Caco-2 (cell line): ENCODE data around the gene ERBB4. TPM values are rescaled to one million over a fixed set of nuclear protein-coding genes. Genes with fewer than 3 reads are reported as not detected.

Experiments
- BruUV-seq: library from RNA; stranded (reverse); fragments of 400-500 nt; replicated peaks from 2 replicates; lab custom pipeline; 2021; lab: Mats Ljungman, UMichigan
- CTCF ChIA-PET: fragments of 300-600 bp; sonication (Branson Sonifier 250); formaldehyde crosslinking; loops from one replicate; lab custom pipeline; 2022; ENCODE audit warnings: antibody characterized with exemption; lab: Charles Lee
- POLR2A ChIA-PET: fragments of 300-600 bp; sonication (Branson Sonifier 250); formaldehyde crosslinking; loops from one replicate; lab custom pipeline; 2022; ENCODE audit warnings: antibody characterized with exemption; lab: Charles Lee
- DNase-seq, 2 experiments: peaks; one replicate each; pipeline versions ENCODE4 v3.0.0 to v3.0.0-alpha.2; 2020 to 2022
- H3K27me3 ChIP-seq: replicated peaks from 2 replicates; pipeline ENCODE4 v1.6.0; 2011; ENCODE audit warnings: low read length; ENCODE audit not compliant: control insufficient read depth, insufficient read depth
- H3K36me3 ChIP-seq: 2 replicates; pipeline ENCODE4 v1.5.1; 2011; ENCODE audit warnings: low read length; ENCODE audit not compliant: control insufficient read depth, insufficient read depth
- H3K4me1 ChIP-seq: fragments of 250-450 bp; sonication (Bioruptor Pico); 2 replicates; pipeline ENCODE4 v1.5.1; 2020; ENCODE audit warnings: mild to moderate bottlenecking
- H3K4me3 ChIP-seq: 2 replicates; pipeline ENCODE4 v1.5.1; 2011; ENCODE audit warnings: low read depth, mild to moderate bottlenecking, control low read depth, low read length
- H3K9me3 ChIP-seq: fragments of 250-450 bp; sonication (Bioruptor Pico); 2 replicates; pipeline ENCODE4 v1.5.1; 2020; ENCODE audit warnings: mild to moderate bottlenecking, moderate library complexity
- H3K27ac Mint-ChIP-seq: one replicate; pipeline ENCODE4 v1.8.0; 2022; ENCODE audit warnings: mixed read lengths; ENCODE audit not compliant: unreplicated experiment
- H3K27me3 Mint-ChIP-seq: one replicate; pipeline ENCODE4 v1.8.0; 2022; ENCODE audit warnings: mixed read lengths; ENCODE audit not compliant: insufficient read depth, unreplicated experiment
- H3K36me3 Mint-ChIP-seq: one replicate; pipeline ENCODE4 v1.8.0; 2022; ENCODE audit warnings: mild to moderate bottlenecking, mixed read lengths; ENCODE audit not compliant: insufficient read depth, unreplicated experiment
- H3K4me1 Mint-ChIP-seq: one replicate; pipeline ENCODE4 v1.8.0; 2022; ENCODE audit warnings: low read depth, mixed read lengths; ENCODE audit not compliant: unreplicated experiment
- H3K4me3 Mint-ChIP-seq: one replicate; pipeline ENCODE4 v1.8.0; 2022; ENCODE audit warnings: mild to moderate bottlenecking, moderate library complexity, mixed read lengths; ENCODE audit not compliant: unreplicated experiment
- H3K9me3 Mint-ChIP-seq: one replicate; pipeline ENCODE4 v1.8.0; 2022; ENCODE audit warnings: mixed read lengths; ENCODE audit not compliant: unreplicated experiment
- intact Hi-C: fragments of 100-400 bp; cut with micrococcal nuclease; formaldehyde crosslinking; loops from one replicate; pipeline ENCODE4 v1.10.0; 2022; ENCODE audit not compliant: unreplicated experiment
- total RNA-seq: library from RNA; stranded (reverse); gene quantifications from 2 replicates; pipeline ENCODE4 v1.2.3, GENCODE V29; 2022
- TF ChIP-seq, protein P1 (sequence below), 2 experiments: fragments of 200-600 bp in 1 of 2; IDR thresholded peaks; 1 replicate in 1 of 2; 2 replicates in 1 of 2; pipeline versions ENCODE4 v1.5.1 to v1.8.0; 2011 to 2022; ENCODE audit warnings: antibody characterized with exemption in 1 of 2, control low read depth in 1 of 2, inconsistent platforms in 1 of 2, low read depth in 1 of 2, low read length in 1 of 2, mild to moderate bottlenecking in 1 of 2, moderate library complexity in 1 of 2; ENCODE audit not compliant: insufficient read depth in 1 of 2, severe bottlenecking in 1 of 2, unreplicated experiment in 1 of 2

The ERBB4 gene
- total RNA-seq, 1 experiment from 2014 or later, result not detected

DNA sequence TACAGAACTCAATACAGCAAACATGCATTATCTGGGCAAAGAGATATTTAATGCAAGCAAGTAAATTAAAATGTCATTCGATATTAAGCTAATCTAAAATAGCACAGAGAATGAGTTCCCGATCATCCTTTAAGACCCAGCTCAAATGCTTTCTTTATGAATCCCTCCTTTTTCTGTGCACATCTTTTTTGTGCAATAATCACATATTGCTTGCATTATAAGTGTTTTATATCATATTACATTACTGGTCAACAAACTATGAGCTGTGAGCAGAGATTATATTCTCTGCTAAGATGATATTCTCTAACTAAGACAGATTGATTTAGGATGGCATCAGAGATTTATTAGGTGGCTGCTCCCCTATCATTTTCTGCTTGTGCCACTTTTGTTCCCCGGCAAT lies 146.1 kb downstream of the ERBB4 start:
- no peak for DNase-seq
- H3K27me3 ChIP-seq, result no peaks in the 10 kb centered on the region
- Mint-ChIP-seq H3K4me3 (no peak overlapping the region), H3K27ac (no peak overlapping the region), H3K9me3 (no peaks in the 10 kb centered on the region), H3K36me3 (no peaks in the 10 kb centered on the region), H3K27me3 (no peaks in the 10 kb centered on the region), H3K4me1 (no peaks in the 10 kb centered on the region)
- ChIA-PET CTCF (no interaction called here), POLR2A (no interaction called here)
- no TSS peak for BruUV-seq
- intact Hi-C loops, result no loop called here
- H3K4me1 ChIP-seq, result no peaks in the 10 kb centered on the region
- H3K4me3 ChIP-seq, result no peak overlapping the region
- H3K36me3 ChIP-seq, result no peaks in the 10 kb centered on the region
- no peaks in the 10 kb centered on the region for H3K9me3 ChIP-seq
- TF ChIP-seq, protein P1, sequence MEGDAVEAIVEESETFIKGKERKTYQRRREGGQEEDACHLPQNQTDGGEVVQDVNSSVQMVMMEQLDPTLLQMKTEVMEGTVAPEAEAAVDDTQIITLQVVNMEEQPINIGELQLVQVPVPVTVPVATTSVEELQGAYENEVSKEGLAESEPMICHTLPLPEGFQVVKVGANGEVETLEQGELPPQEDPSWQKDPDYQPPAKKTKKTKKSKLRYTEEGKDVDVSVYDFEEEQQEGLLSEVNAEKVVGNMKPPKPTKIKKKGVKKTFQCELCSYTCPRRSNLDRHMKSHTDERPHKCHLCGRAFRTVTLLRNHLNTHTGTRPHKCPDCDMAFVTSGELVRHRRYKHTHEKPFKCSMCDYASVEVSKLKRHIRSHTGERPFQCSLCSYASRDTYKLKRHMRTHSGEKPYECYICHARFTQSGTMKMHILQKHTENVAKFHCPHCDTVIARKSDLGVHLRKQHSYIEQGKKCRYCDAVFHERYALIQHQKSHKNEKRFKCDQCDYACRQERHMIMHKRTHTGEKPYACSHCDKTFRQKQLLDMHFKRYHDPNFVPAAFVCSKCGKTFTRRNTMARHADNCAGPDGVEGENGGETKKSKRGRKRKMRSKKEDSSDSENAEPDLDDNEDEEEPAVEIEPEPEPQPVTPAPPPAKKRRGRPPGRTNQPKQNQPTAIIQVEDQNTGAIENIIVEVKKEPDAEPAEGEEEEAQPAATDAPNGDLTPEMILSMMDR (IDR thresholded peaks at IDR 0.05; ENCODE audit: insufficient read depth in 1 of 2, low read depth in 1 of 2, low read length in 1 of 2, severe bottlenecking in 1 of 2, unreplicated experiment in 1 of 2), result no peak

- intact Hi-C loops, result no loop called here
- Histone ChIP-seq H3K4me3 (no peak overlapping the region), H3K9me3 (no peaks in the 10 kb centered on the region), H3K36me3 (no peaks in the 10 kb centered on the region), H3K4me1 (no peaks in the 10 kb centered on the region), H3K27me3 (no peaks in the 10 kb centered on the region)
- Mint-ChIP-seq H3K4me1 (no peaks in the 10 kb centered on the region), H3K36me3 (no peaks in the 10 kb centered on the region), H3K4me3 (no peak overlapping the region), H3K27me3 (no peaks in the 10 kb centered on the region), H3K27ac (no peak overlapping the region), H3K9me3 (no peaks in the 10 kb centered on the region)
- TF ChIP-seq, protein P1 (IDR thresholded peaks at IDR 0.05; ENCODE audit: insufficient read depth in 1 of 2, low read depth in 1 of 2, low read length in 1 of 2, severe bottlenecking in 1 of 2, unreplicated experiment in 1 of 2), result no peak
- ChIA-PET CTCF (no interaction called here), POLR2A (no interaction called here)
- no peak for DNase-seq
- no TSS peak for BruUV-seq
Observed at GRCh38 chr2:212392043-212392442, 146.6 kb downstream of the ERBB4 start.

DNA sequence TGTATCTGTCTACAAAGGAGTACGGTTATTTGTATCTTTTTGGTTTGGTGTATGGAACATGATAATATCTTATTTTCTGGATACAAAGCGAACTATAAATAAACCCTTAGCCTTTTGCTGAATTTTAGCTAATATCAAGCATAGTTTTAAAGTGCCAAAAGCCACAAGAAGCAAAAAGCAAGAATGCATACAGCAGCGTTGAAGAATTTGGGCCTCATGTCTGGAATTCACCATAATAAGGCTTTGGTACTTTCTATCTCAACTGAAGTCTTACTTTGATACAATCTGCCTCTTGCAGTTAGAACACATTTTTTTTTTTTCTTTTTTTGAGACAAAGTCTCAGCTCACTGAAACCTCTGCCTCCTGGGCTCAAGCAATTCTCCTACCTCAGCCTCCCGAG lies 151.5 kb downstream of the ERBB4 start:
- Mint-ChIP-seq H3K36me3 (no peaks in the 10 kb centered on the region), H3K9me3 (no peaks in the 10 kb centered on the region), H3K4me1 (no peaks in the 10 kb centered on the region), H3K4me3 (no peak overlapping the region), H3K27me3 (no peaks in the 10 kb centered on the region), H3K27ac (no peak overlapping the region)
- CTCF ChIA-PET, result no interaction called here
- POLR2A ChIA-PET, result no interaction called here
- intact Hi-C loops, result no loop called here
- TF ChIP-seq, protein P1 (IDR thresholded peaks at IDR 0.05; ENCODE audit: insufficient read depth in 1 of 2, low read depth in 1 of 2, low read length in 1 of 2, severe bottlenecking in 1 of 2, unreplicated experiment in 1 of 2), result no peak
- Histone ChIP-seq H3K9me3 (no peaks in the 10 kb centered on the region), H3K4me3 (no peak overlapping the region), H3K4me1 (no peaks in the 10 kb centered on the region), H3K27me3 (no peaks in the 10 kb centered on the region), H3K36me3 (no peaks in the 10 kb centered on the region)
- no peak for DNase-seq
- no TSS peak for BruUV-seq
